Body of pancreas (tissue), 4 donors: ENCODE data around the gene DHX58.

ENCODE experiments used
- CTCF ChIP-seq, 7 experiments: fragments of 450-650 bp in 4 of 7; fragments of 200-600 bp in 3 of 7; sonication (generic) in 3 of 7; IDR thresholded peaks; one replicate each; pipeline ENCODE4 v1.5.1; 2016 to 2019; ENCODE audit warnings: antibody characterized with exemption in 7 of 7
- POLR2A ChIP-seq, 3 donors: fragments of 450-650 bp; IDR thresholded peaks; one replicate each; pipeline ENCODE4 v1.6.1; 2016; ENCODE audit warnings: antibody characterized with exemption in 3 of 3, mild to moderate bottlenecking in 2 of 3

GRCh38 chr17:42065201-42065600 lies 47.3 kb downstream of the DHX58 start:
- TF ChIP-seq CTCF (IDR thresholded peaks at IDR 0.05) (no peak), POLR2A (IDR thresholded peaks at IDR 0.05) (no peak)
